Spleen (tissue), 11 donors: ENCODE data around the gene TNFRSF14. TPM values are rescaled to one million over a fixed set of nuclear protein-coding genes. Genes with fewer than 3 reads are reported as not detected.

ENCODE experiments used
- DNase-seq: peaks from one replicate; pipeline ENCODE4 v3.0.0-alpha.2; 2020
- H3K27ac ChIP-seq, 8 donors: fragments of 200-600 bp; sonication (generic) in 7 of 8; 1 replicate in 4 of 8; 2 replicates in 4 of 8; pipeline versions ENCODE4 v1.5.0 to v1.8.0; 2016 to 2021; ENCODE audit warnings: inconsistent platforms in 4 of 8, mild to moderate bottlenecking in 4 of 8, moderate library complexity in 1 of 8
- H3K27me3 ChIP-seq, 7 donors: fragments of 200-600 bp; sonication (generic) in 6 of 7; replicated peaks in 1 of 7; 1 replicate in 4 of 7; 2 replicates in 3 of 7; pipeline versions ENCODE4 v1.5.0 to v1.8.0; 2016 to 2021; ENCODE audit warnings: inconsistent platforms in 3 of 7, mild to moderate bottlenecking in 1 of 7
- H3K36me3 ChIP-seq, 6 donors: fragments of 200-600 bp; sonication (generic) in 5 of 6; 1 replicate in 4 of 6; 2 replicates in 2 of 6; pipeline versions ENCODE4 v1.5.0 to v1.8.0; 2016 to 2021; ENCODE audit warnings: inconsistent platforms in 2 of 6
- H3K4me1 ChIP-seq, 6 donors: fragments of 200-600 bp; sonication (generic) in 5 of 6; 1 replicate in 3 of 6; 2 replicates in 3 of 6; pipeline versions ENCODE4 v1.5.0 to v1.8.0; 2016 to 2021; ENCODE audit warnings: inconsistent platforms in 3 of 6
- H3K4me3 ChIP-seq, 8 donors: fragments of 200-600 bp; sonication (generic) in 7 of 8; 1 replicate in 4 of 8; 2 replicates in 4 of 8; pipeline versions ENCODE4 v1.5.0 to v1.8.0; 2016 to 2021; ENCODE audit warnings: inconsistent platforms in 4 of 8, mild to moderate bottlenecking in 4 of 8, moderate library complexity in 2 of 8
- H3K9me3 ChIP-seq, 8 donors: fragments of 200-600 bp; sonication (generic) in 7 of 8; 1 replicate in 4 of 8; 2 replicates in 4 of 8; pipeline versions ENCODE4 v1.5.0 to v1.8.0; 2016 to 2021; ENCODE audit warnings: inconsistent platforms in 4 of 8
- POLR2A ChIP-seq, 3 donors: fragments of 450-650 bp; IDR thresholded peaks; one replicate each; pipeline ENCODE4 v1.5.1; 2017; ENCODE audit warnings: antibody characterized with exemption in 3 of 3, mild to moderate bottlenecking in 1 of 3
- POLR2AphosphoS5 ChIP-seq, 3 donors: sonication (generic); formaldehyde crosslinking; IDR thresholded peaks; one replicate each; pipeline ENCODE4 v1.5.1; 2017; ENCODE audit warnings: antibody characterized with exemption in 3 of 3
- WGBS, 5 donors: extraction: QIAGEN DNeasy Blood & Tissue Kit in 3 of 5; methylation state at CpG; one replicate each; pipeline versions ENCODE4 v1.1.5 to v1.1.7; 2013 to 2018; 5-methylcytosine and 5-hydroxymethylcytosine counted together
- intact Hi-C: fragments of 100-400 bp; cut with DNase I; formaldehyde crosslinking; loops from one replicate; pipeline ENCODE4 v1.15.0; 2023; ENCODE audit warnings: low total_unique reads
- polyA plus RNA-seq, 3 donors: library from polyadenylated mRNA; stranded (reverse); fragments of 200-250 nt; gene quantifications; one replicate each; pipeline ENCODE4 v1.2.1, GENCODE V29; 2013
- total RNA-seq, 7 donors: library from RNA; depleted of rRNA in 3 of 7; stranded (reverse); fragments of >200 nt in 3 of 7; fragmentation: NEBNext Ultra II Directional in 4 of 7; extraction: Animal tissue kit (Norgen Biotek cat#: 25700) in 4 of 7; gene quantifications; one replicate each; pipeline versions ENCODE4 v1.1.0 to v1.2.1, GENCODE V29; 2016 to 2021
- TF ChIP-seq, protein P1 (sequence below), 11 experiments: fragments of 200-600 bp in 7 of 11; fragments of 450-650 bp in 4 of 11; sonication (generic) in 4 of 11; IDR thresholded peaks in 8 of 11; conservative IDR thresholded peaks in 3 of 11; 1 replicate in 7 of 11; 2 replicates in 4 of 11; pipeline versions ENCODE4 v1.4.0 to v1.8.0; 2016 to 2021; ENCODE audit warnings: antibody characterized with exemption in 11 of 11, inconsistent platforms in 4 of 11, mild to moderate bottlenecking in 1 of 11
- donor health status: healthy with polysubstance abuse.
- donor health status: DM: no; HTN: no; CAD: no; lungs with moderate emphysema.
- donor health status: DM: no; HTN: no; CAD: no.
- donor health status: Bipolar disorder and iron deficiency.
- donor health status: healthy.
- donor health status: DM: no; HTN: no; CAD: no.
- donor health status: DM: yes; HTN: yes; CAD: no.

The TNFRSF14 gene
- total and polyA plus RNA-seq, 10 donors, result 146 to 366 (median 191) TPM

DNA sequence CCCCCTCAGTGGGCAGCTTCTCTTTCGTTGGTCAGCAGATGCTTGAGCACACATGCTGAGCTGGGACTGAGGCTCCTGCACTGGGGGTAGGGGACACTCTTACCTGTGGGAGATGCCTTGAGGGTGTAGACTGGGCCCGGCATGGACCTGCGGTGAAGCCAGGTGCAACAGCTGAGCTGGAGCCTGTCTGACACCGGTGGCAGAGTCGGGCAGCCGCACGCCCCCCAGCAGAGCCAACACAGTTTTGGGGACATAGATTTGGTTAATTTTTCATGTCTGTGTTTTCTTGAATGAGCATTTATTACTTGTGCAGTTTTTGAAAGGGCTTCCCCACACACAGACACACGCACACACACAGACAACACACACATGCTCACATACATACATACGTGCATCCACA is 20.2 kb upstream of the TNFRSF14 start:
- H3K36me3 ChIP-seq, result no peaks in the 10 kb centered on the region
- H3K9me3 ChIP-seq, result no peaks in the 10 kb centered on the region
- no peak for TF ChIP-seq POLR2AphosphoS5 (IDR thresholded peaks at IDR 0.05)
- no peak for TF ChIP-seq POLR2A (IDR thresholded peaks at IDR 0.05)
- TF ChIP-seq, protein P1, sequence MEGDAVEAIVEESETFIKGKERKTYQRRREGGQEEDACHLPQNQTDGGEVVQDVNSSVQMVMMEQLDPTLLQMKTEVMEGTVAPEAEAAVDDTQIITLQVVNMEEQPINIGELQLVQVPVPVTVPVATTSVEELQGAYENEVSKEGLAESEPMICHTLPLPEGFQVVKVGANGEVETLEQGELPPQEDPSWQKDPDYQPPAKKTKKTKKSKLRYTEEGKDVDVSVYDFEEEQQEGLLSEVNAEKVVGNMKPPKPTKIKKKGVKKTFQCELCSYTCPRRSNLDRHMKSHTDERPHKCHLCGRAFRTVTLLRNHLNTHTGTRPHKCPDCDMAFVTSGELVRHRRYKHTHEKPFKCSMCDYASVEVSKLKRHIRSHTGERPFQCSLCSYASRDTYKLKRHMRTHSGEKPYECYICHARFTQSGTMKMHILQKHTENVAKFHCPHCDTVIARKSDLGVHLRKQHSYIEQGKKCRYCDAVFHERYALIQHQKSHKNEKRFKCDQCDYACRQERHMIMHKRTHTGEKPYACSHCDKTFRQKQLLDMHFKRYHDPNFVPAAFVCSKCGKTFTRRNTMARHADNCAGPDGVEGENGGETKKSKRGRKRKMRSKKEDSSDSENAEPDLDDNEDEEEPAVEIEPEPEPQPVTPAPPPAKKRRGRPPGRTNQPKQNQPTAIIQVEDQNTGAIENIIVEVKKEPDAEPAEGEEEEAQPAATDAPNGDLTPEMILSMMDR (IDR thresholded peaks at IDR 0.05 in 8 of 11, conservative IDR thresholded peaks at IDR 0.05 in 3 of 11), result no peak
- DNase-seq, result no peak
- intact Hi-C loops, result no loop called here
- 71 to 93% (median 87%) methylated on average over 7 to 9 of the region's 9 CpGs for WGBS, 5 donors
- H3K27me3 ChIP-seq, result peaks cover 0 to 74% (median 21%) of the 10 kb centered on the region in 7 donors
- H3K27ac ChIP-seq, result no peak overlapping the region
- H3K4me1 ChIP-seq, result peaks cover 0 to 63% (median 36%) of the 10 kb centered on the region in 6 donors
- no peak overlapping the region for H3K4me3 ChIP-seq

GRCh38 chr1:2537784-2538115 is 18.4 kb upstream of the TNFRSF14 start:
- H3K36me3 ChIP-seq, result no peaks in the 10 kb centered on the region
- no peak overlapping the region for H3K4me3 ChIP-seq
- H3K27me3 ChIP-seq, result peaks cover 0 to 74% (median 13%) of the 10 kb centered on the region in 7 donors
- intact Hi-C loops, result no loop called here
- no peak for TF ChIP-seq POLR2A (IDR thresholded peaks at IDR 0.05)
- TF ChIP-seq, protein P1 (IDR thresholded peaks at IDR 0.05 in 8 of 11, conservative IDR thresholded peaks at IDR 0.05 in 3 of 11), result no peak
- no peak for TF ChIP-seq POLR2AphosphoS5 (IDR thresholded peaks at IDR 0.05)
- H3K27ac ChIP-seq, result no peak overlapping the region
- WGBS, 5 donors, result 67 to 87% (median 83%) methylated on average over 9 of the region's 9 CpGs
- peaks cover 0 to 68% (median 46%) of the 10 kb centered on the region in 6 donors for H3K4me1 ChIP-seq
- DNase-seq, result no peak
- no peaks in the 10 kb centered on the region for H3K9me3 ChIP-seq

DNA sequence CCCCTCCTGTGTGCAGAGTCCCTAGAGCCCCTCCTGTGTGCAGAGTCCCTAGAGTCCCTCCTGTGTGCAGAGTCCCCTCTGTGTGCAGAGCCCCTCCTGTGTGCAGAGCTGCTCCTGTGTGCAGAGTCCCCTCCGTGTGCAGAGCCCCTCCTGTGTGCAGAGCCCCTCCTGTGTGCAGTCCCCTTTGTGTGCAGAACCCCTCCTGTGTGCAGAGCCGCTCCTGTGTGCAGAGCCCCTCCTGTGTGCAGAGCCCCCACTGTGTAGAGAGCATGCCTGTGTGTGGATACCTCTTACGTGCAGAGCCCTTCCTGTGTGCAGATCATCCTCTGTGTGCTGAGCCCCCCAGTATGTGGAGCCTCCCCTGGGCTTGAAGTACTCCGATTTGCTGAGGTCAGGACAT is 17.8 kb upstream of the TNFRSF14 start:
- intact Hi-C loops, result no loop called here
- H3K4me1 ChIP-seq, result peaks cover 0 to 69% (median 49%) of the 10 kb centered on the region in 6 donors
- no peak for DNase-seq

GRCh38 chr1:2538872-2539271 is 17.3 kb upstream of the TNFRSF14 start:
- 85 to 97% (median 95%) methylated on average over 4 to 8 of the region's 8 CpGs for WGBS, 5 donors
- intact Hi-C loops, result no loop called here
- no peak overlapping the region for H3K4me3 ChIP-seq
- H3K27me3 ChIP-seq, result peaks cover 0 to 73% (median 13%) of the 10 kb centered on the region in 7 donors
- H3K4me1 ChIP-seq, result peaks cover 0 to 74% (median 51%) of the 10 kb centered on the region in 6 donors
- no peaks in the 10 kb centered on the region for H3K36me3 ChIP-seq
- H3K27ac ChIP-seq, result no peak overlapping the region
- no peak for TF ChIP-seq POLR2A (IDR thresholded peaks at IDR 0.05)
- no peak for TF ChIP-seq POLR2AphosphoS5 (IDR thresholded peaks at IDR 0.05)
- TF ChIP-seq, protein P1 (IDR thresholded peaks at IDR 0.05 in 8 of 11, conservative IDR thresholded peaks at IDR 0.05 in 3 of 11), result no peak
- H3K9me3 ChIP-seq, result no peaks in the 10 kb centered on the region
- no peak for DNase-seq

More for the DNA sequence above, 17.8 kb upstream of the TNFRSF14 start:
- Histone ChIP-seq H3K9me3 (no peaks in the 10 kb centered on the region), H3K27me3 (peaks cover 0 to 74% (median 13%) of the 10 kb centered on the region in 7 donors), H3K27ac (no peak overlapping the region), H3K36me3 (no peaks in the 10 kb centered on the region), H3K4me3 (no peak overlapping the region)
- WGBS, 5 donors, result 85 to 100% (median 88%) methylated on average over 2 to 4 of the region's 4 CpGs
- no peak for TF ChIP-seq POLR2AphosphoS5 (IDR thresholded peaks at IDR 0.05)
- TF ChIP-seq, protein P1 (IDR thresholded peaks at IDR 0.05 in 8 of 11, conservative IDR thresholded peaks at IDR 0.05 in 3 of 11), result no peak
- no peak for TF ChIP-seq POLR2A (IDR thresholded peaks at IDR 0.05)
